ENCODE measurements around the gene PDS5B. TPM values are rescaled to one million over a fixed set of nuclear protein-coding genes. Genes with fewer than 3 reads are reported as not detected.
"Not testable (repeated sequence)": the region's sequence is repeated elsewhere in the genome, so short reads cannot be mapped to it uniquely, and the experiment has no call there.

Gene PDS5B
- total RNA-seq, 2 experiments from 2014 or later = 57.6 to 64.6 TPM

- H3K9me3 Mint-ChIP-seq (ENCODE audit: low read depth) = no peaks in the 10 kb centered on the region
- ATAC-seq = no peak
- H3K36me3 Mint-ChIP-seq = peaks cover 36% of the 10 kb centered on the region
Measured at GRCh38 chr13:32674503-32674902, 88.3 kb downstream of the PDS5B start.

GRCh38 chr13:32676242-32676641 is 90.0 kb downstream of the PDS5B start:
- H3K36me3 Mint-ChIP-seq = peaks cover 51% of the 10 kb centered on the region
- DNase-seq (no peak), ATAC-seq (no peak)
- H3K27me3 Mint-ChIP-seq = no peaks in the 10 kb centered on the region
- peaks cover 3% of the 10 kb centered on the region for H3K9me3 Mint-ChIP-seq (ENCODE audit: low read depth)
- no peak overlapping the region for H3K27ac Mint-ChIP-seq
- H3K4me1 Mint-ChIP-seq = no peaks in the 10 kb centered on the region
- H3K4me3 Mint-ChIP-seq = no peak overlapping the region
- CTCF ChIA-PET = interaction anchor here (1.0 kb wide), 1 partner anchor 16 kb away, joined by 3 read pairs; no protein-coding TSS in a partner anchor

More at GRCh38 chr13:32674503-32674902, 88.3 kb downstream of the PDS5B start:
- Mint-ChIP-seq H3K4me3 (no peak overlapping the region), H3K27ac (peak overlapping the region; percentile 13), H3K27me3 (no peaks in the 10 kb centered on the region), H3K4me1 (no peaks in the 10 kb centered on the region)
- DNase-seq = no peak
- CTCF ChIA-PET = interaction anchor here (0.6 to 1.1 kb wide), 2 partner anchors 35 to 310 kb away, joined by 3 read pairs; no protein-coding TSS in a partner anchor

- ATAC-seq (no peak), DNase-seq (no peak)
- H3K36me3 Mint-ChIP-seq = peaks cover 52% of the 10 kb centered on the region
- H3K27ac Mint-ChIP-seq = no peak overlapping the region
- H3K4me3 Mint-ChIP-seq = no peak overlapping the region
- H3K4me1 Mint-ChIP-seq = no peaks in the 10 kb centered on the region
- peaks cover 3% of the 10 kb centered on the region for H3K9me3 Mint-ChIP-seq (ENCODE audit: low read depth)
- H3K27me3 Mint-ChIP-seq = no peaks in the 10 kb centered on the region
- CTCF ChIA-PET = interaction anchor here (1.1 kb wide), 1 partner anchor 95 kb away, joined by 3 read pairs; no protein-coding TSS in a partner anchor
Measured at GRCh38 chr13:32682130-32682529, 95.9 kb downstream of the PDS5B start.

- Mint-ChIP-seq H3K9me3 (ENCODE audit: low read depth) (peaks cover 3% of the 10 kb centered on the region), H3K4me1 (no peaks in the 10 kb centered on the region), H3K27ac (no peak overlapping the region), H3K27me3 (no peaks in the 10 kb centered on the region), H3K4me3 (no peak overlapping the region), H3K36me3 (peaks cover 52% of the 10 kb centered on the region)
- CTCF ChIA-PET = interaction anchor here (0.8 to 1.1 kb wide), 2 partner anchors 95 to 1349 kb away, joined by 3 read pairs; no protein-coding TSS in a partner anchor
- DNase-seq (no peak), ATAC-seq (no peak)
Measured at GRCh38 chr13:32682740-32683139, 96.5 kb downstream of the PDS5B start.

GRCh38 chr13:32687275-32687674 is 101.0 kb downstream of the PDS5B start:
- no peak for DNase-seq
- ATAC-seq = no peak
- H3K4me1 Mint-ChIP-seq = no peaks in the 10 kb centered on the region
- H3K9me3 Mint-ChIP-seq (ENCODE audit: low read depth) = no peaks in the 10 kb centered on the region
- H3K27ac Mint-ChIP-seq = no peak overlapping the region
- no peaks in the 10 kb centered on the region for H3K27me3 Mint-ChIP-seq
- CTCF ChIA-PET = no interaction called here
- peaks cover 25% of the 10 kb centered on the region for H3K36me3 Mint-ChIP-seq
- H3K4me3 Mint-ChIP-seq = no peak overlapping the region

- no peak overlapping the region for H3K27ac Mint-ChIP-seq
- no peaks in the 10 kb centered on the region for H3K4me1 Mint-ChIP-seq
- ATAC-seq (no peak), DNase-seq (no peak)
- no peak overlapping the region for H3K4me3 Mint-ChIP-seq
- H3K27me3 Mint-ChIP-seq = no peaks in the 10 kb centered on the region
- peaks cover 19% of the 10 kb centered on the region for H3K36me3 Mint-ChIP-seq
- no peaks in the 10 kb centered on the region for H3K9me3 Mint-ChIP-seq (ENCODE audit: low read depth)
- CTCF ChIA-PET = interaction anchor here (1.1 kb wide), 1 partner anchor 110 kb away, joined by 3 read pairs; no protein-coding TSS in a partner anchor
Measured at GRCh38 chr13:32695602-32696250, 109.5 kb downstream of the PDS5B start.

GRCh38 chr13:32707471-32707870 is 121.2 kb downstream of the PDS5B start:
- Mint-ChIP-seq H3K27ac (no peak overlapping the region), H3K36me3 (peaks cover 36% of the 10 kb centered on the region), H3K9me3 (ENCODE audit: low read depth) (peaks cover 2% of the 10 kb centered on the region), H3K4me3 (no peak overlapping the region), H3K4me1 (no peaks in the 10 kb centered on the region), H3K27me3 (no peaks in the 10 kb centered on the region)
- ATAC-seq (no peak), DNase-seq (no peak)
- CTCF ChIA-PET = no interaction called here

- peaks cover 15% of the 10 kb centered on the region for H3K9me3 Mint-ChIP-seq (ENCODE audit: low read depth)
Measured at GRCh38 chr13:32713397-32713796, 127.1 kb downstream of the PDS5B start.

GRCh38 chr13:32716201-32716600 is 129.9 kb downstream of the PDS5B start:
- H3K4me3 Mint-ChIP-seq, ATAC-seq, H3K4me1 Mint-ChIP-seq, H3K27me3 Mint-ChIP-seq, CTCF ChIA-PET, H3K27ac Mint-ChIP-seq, DNase-seq: not testable (repeated sequence)
- Mint-ChIP-seq H3K36me3 (peaks cover 54% of the 10 kb centered on the region), H3K9me3 (ENCODE audit: low read depth) (peaks cover 19% of the 10 kb centered on the region)

More at GRCh38 chr13:32713397-32713796, 127.1 kb downstream of the PDS5B start:
- no peak for ATAC-seq
- H3K36me3 Mint-ChIP-seq = peaks cover 54% of the 10 kb centered on the region
- H3K27ac Mint-ChIP-seq = no peak overlapping the region
- no peaks in the 10 kb centered on the region for H3K4me1 Mint-ChIP-seq
- no peak overlapping the region for H3K4me3 Mint-ChIP-seq
- no peaks in the 10 kb centered on the region for H3K27me3 Mint-ChIP-seq
- no peak for DNase-seq
- CTCF ChIA-PET = no interaction called here

- H3K4me1 Mint-ChIP-seq = peaks cover 12% of the 10 kb centered on the region
- peaks cover 46% of the 10 kb centered on the region for H3K36me3 Mint-ChIP-seq
- H3K27ac Mint-ChIP-seq = no peak overlapping the region
Measured at GRCh38 chr13:32720026-32720425, 133.8 kb downstream of the PDS5B start.

GRCh38 chr13:32721131-32722034 is 135.1 kb downstream of the PDS5B start:
- H3K4me3 Mint-ChIP-seq; H3K27me3 Mint-ChIP-seq; H3K27ac Mint-ChIP-seq; ATAC-seq; H3K9me3 Mint-ChIP-seq (ENCODE audit: low read depth); DNase-seq; CTCF ChIA-PET: not testable (repeated sequence)
- H3K4me1 Mint-ChIP-seq = peaks cover 12% of the 10 kb centered on the region
- H3K36me3 Mint-ChIP-seq = peaks cover 47% of the 10 kb centered on the region

More at GRCh38 chr13:32720026-32720425, 133.8 kb downstream of the PDS5B start:
- DNase-seq (no peak), ATAC-seq (no peak)
- H3K4me3 Mint-ChIP-seq = no peak overlapping the region
- CTCF ChIA-PET = no interaction called here
- no peaks in the 10 kb centered on the region for H3K27me3 Mint-ChIP-seq
- H3K9me3 Mint-ChIP-seq (ENCODE audit: low read depth) = peaks cover 3% of the 10 kb centered on the region

- H3K4me3 Mint-ChIP-seq = no peak overlapping the region
- no peak for ATAC-seq
Measured at GRCh38 chr13:32722340-32722739, 136.1 kb downstream of the PDS5B start.

GRCh38 chr13:32723987-32724386 is 137.7 kb downstream of the PDS5B start:
- no peak for DNase-seq
- H3K27ac Mint-ChIP-seq = no peak overlapping the region
- ATAC-seq = no peak

More at GRCh38 chr13:32722340-32722739, 136.1 kb downstream of the PDS5B start:
- H3K4me1 Mint-ChIP-seq = peaks cover 12% of the 10 kb centered on the region
- DNase-seq = no peak
- H3K9me3 Mint-ChIP-seq (ENCODE audit: low read depth) = peaks cover 3% of the 10 kb centered on the region
- peaks cover 51% of the 10 kb centered on the region for H3K36me3 Mint-ChIP-seq
- no peak overlapping the region for H3K27ac Mint-ChIP-seq
- CTCF ChIA-PET = no interaction called here
- H3K27me3 Mint-ChIP-seq = no peaks in the 10 kb centered on the region

More at GRCh38 chr13:32723987-32724386, 137.7 kb downstream of the PDS5B start:
- CTCF ChIA-PET = interaction anchor here (1.7 kb wide), 1 partner anchor 54 kb away, joined by 3 read pairs; no protein-coding TSS in a partner anchor
- Mint-ChIP-seq H3K36me3 (peaks cover 58% of the 10 kb centered on the region), H3K9me3 (ENCODE audit: low read depth) (peaks cover 3% of the 10 kb centered on the region), H3K4me1 (peaks cover 12% of the 10 kb centered on the region), H3K4me3 (no peak overlapping the region), H3K27me3 (no peaks in the 10 kb centered on the region)

Measured in activated CD8-positive, alpha-beta memory T cell treated with anti-CD3 and anti-CD28 coated beads, Interleukin-2, amount 10 ng/mL, durations not matched to agents 7 days and 5 days (primary cell).